Sigmoid colon (tissue), 7 donors: ENCODE results near the gene PLS3. TPM values are rescaled to one million over a fixed set of nuclear protein-coding genes. Genes with fewer than 3 reads are reported as not detected.
"Not testable (repeated sequence)": the region's sequence is repeated elsewhere in the genome, so short reads cannot be mapped to it uniquely, and the experiment has no call there.

Experiments
- DNase-seq: peaks from one replicate; pipeline ENCODE4 v3.0.0-alpha.2; 2019
- H3K27ac ChIP-seq, 4 donors: fragments of 200-600 bp; sonication (generic); one replicate each; pipeline ENCODE4 v1.5.1; 2016 to 2019; ENCODE audit warnings: mild to moderate bottlenecking in 1 of 4
- H3K27me3 ChIP-seq, 3 donors: fragments of 200-600 bp; sonication (generic); one replicate each; pipeline ENCODE4 v1.5.1; 2019; ENCODE audit warnings: mild to moderate bottlenecking in 1 of 3
- H3K36me3 ChIP-seq, 4 donors: fragments of 200-600 bp; sonication (generic); one replicate each; pipeline ENCODE4 v1.5.1; 2016 to 2019
- H3K4me1 ChIP-seq, 4 donors: fragments of 200-600 bp; sonication (generic); one replicate each; pipeline ENCODE4 v1.5.1; 2017 to 2019
- H3K4me3 ChIP-seq, 4 donors: fragments of 200-600 bp; sonication (generic); one replicate each; pipeline ENCODE4 v1.5.1; 2017 to 2019; ENCODE audit warnings: mild to moderate bottlenecking in 2 of 4, moderate library complexity in 1 of 4
- H3K9me3 ChIP-seq, 4 donors: fragments of 200-600 bp in 3 of 4; sonication (generic) in 3 of 4; one replicate each; pipeline versions ENCODE4 v1.5.1 to v1.6.1; 2013 to 2019
- EP300 ChIP-seq, 4 donors: sonication (generic); formaldehyde crosslinking; IDR thresholded peaks; one replicate each; pipeline ENCODE4 v1.6.1; 2017; ENCODE audit warnings: antibody characterized with exemption in 4 of 4
- POLR2A ChIP-seq, 2 donors: fragments of 450-650 bp; IDR thresholded peaks; one replicate each; pipeline ENCODE4 v1.6.1; 2016; ENCODE audit warnings: antibody characterized with exemption in 2 of 2, mild to moderate bottlenecking in 2 of 2, moderate library complexity in 2 of 2
- POLR2AphosphoS5 ChIP-seq, 4 donors: sonication (generic); formaldehyde crosslinking; IDR thresholded peaks; one replicate each; pipeline ENCODE4 v1.6.1; 2017; ENCODE audit warnings: antibody characterized with exemption in 4 of 4
- WGBS, 2 donors: extraction: QIAGEN DNeasy Blood & Tissue Kit; methylation state at CpG; one replicate each; pipeline ENCODE4 v1.1.7; 2013; 5-methylcytosine and 5-hydroxymethylcytosine counted together
- intact Hi-C: fragments of 100-400 bp; cut with DNase I; formaldehyde crosslinking; loops from one replicate; pipeline ENCODE4 v1.15.1; 2023
- polyA plus RNA-seq, 3 donors: library from polyadenylated mRNA; stranded (reverse); fragments of 200-250 nt; gene quantifications; one replicate each; pipeline ENCODE4 v1.2.3, GENCODE V29; 2013
- total RNA-seq, 4 donors: library from RNA; depleted of rRNA; stranded (reverse); fragments of >200 nt; gene quantifications; one replicate each; pipeline ENCODE4 v1.1.0, GENCODE V29; 2016
- TF ChIP-seq, protein P1 (sequence below), 4 experiments: fragments of 450-650 bp in 3 of 4; fragments of 200-600 bp in 1 of 4; IDR thresholded peaks; one replicate each; pipeline ENCODE4 v1.5.1; 2016 to 2019; ENCODE audit warnings: antibody characterized with exemption in 4 of 4, mild to moderate bottlenecking in 3 of 4, moderate library complexity in 2 of 4
- donor health status: healthy with polysubstance abuse.
- donor health status: Bipolar disorder and iron deficiency.
- donor health status: healthy.

The PLS3 gene
- total and polyA plus RNA-seq, 7 donors = 8.3 to 71.5 (median 50.2) TPM

DNA sequence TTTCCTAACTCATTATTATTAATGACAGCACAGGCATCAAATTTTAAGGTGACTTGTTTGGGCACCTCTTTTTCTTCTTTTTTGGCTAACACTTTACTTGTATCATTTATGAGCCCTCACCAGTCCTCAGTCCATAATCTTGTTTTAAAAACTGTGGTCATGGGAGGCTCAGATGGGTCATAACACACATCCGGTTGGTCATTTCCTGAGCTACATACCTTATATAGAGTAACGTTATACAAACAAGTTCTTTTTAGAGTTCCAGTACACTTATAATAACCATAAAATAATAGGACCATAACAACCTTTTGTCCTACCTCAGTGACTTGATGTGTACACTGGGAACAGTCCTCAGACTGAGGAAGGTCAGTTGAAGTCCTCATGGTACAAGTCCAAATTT lies 21.1 kb upstream of the PLS3 start:
- WGBS, 2 donors = 57 to 82% methylated on average over 2 of the region's 2 CpGs
- no peak overlapping the region for H3K4me3 ChIP-seq
- TF ChIP-seq, protein P1, sequence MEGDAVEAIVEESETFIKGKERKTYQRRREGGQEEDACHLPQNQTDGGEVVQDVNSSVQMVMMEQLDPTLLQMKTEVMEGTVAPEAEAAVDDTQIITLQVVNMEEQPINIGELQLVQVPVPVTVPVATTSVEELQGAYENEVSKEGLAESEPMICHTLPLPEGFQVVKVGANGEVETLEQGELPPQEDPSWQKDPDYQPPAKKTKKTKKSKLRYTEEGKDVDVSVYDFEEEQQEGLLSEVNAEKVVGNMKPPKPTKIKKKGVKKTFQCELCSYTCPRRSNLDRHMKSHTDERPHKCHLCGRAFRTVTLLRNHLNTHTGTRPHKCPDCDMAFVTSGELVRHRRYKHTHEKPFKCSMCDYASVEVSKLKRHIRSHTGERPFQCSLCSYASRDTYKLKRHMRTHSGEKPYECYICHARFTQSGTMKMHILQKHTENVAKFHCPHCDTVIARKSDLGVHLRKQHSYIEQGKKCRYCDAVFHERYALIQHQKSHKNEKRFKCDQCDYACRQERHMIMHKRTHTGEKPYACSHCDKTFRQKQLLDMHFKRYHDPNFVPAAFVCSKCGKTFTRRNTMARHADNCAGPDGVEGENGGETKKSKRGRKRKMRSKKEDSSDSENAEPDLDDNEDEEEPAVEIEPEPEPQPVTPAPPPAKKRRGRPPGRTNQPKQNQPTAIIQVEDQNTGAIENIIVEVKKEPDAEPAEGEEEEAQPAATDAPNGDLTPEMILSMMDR (IDR thresholded peaks at IDR 0.05) = no peak
- TF ChIP-seq POLR2A (IDR thresholded peaks at IDR 0.05) (no peak), POLR2AphosphoS5 (IDR thresholded peaks at IDR 0.05) (no peak), EP300 (IDR thresholded peaks at IDR 0.05) (no peak)
- H3K27ac ChIP-seq = no peak overlapping the region
- intact Hi-C loops = no loop called here
- no peak for DNase-seq
- no peaks in the 10 kb centered on the region for H3K27me3 ChIP-seq
- no peaks in the 10 kb centered on the region for H3K9me3 ChIP-seq
- no peaks in the 10 kb centered on the region for H3K4me1 ChIP-seq
- H3K36me3 ChIP-seq = no peaks in the 10 kb centered on the region

DNA sequence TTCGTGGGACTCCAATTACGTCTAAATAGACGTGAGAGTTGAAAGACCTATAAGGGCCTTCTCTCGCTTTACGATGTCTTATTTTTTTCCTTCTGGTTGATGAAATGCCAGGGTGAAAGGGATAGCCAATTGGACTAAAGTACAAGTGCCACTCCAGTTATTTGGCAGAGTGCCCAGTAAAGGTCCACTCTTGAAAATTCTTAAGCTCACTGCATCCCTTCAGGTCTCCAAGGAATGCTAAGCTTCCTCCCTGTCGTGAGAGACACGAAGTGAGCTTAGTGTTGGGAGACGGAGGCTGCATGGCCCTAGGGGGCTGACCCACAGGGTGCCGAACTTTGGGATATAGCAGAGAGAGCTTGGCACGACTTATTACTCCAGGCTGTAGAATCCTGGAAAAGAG lies 19.9 kb upstream of the PLS3 start:
- H3K27ac ChIP-seq, DNase-seq, intact Hi-C loops, H3K36me3 ChIP-seq, H3K27me3 ChIP-seq, H3K4me3 ChIP-seq, H3K9me3 ChIP-seq, H3K4me1 ChIP-seq: not testable (repeated sequence)
- 70 to 88% methylated on average over 10 of the region's 10 CpGs for WGBS, 2 donors

DNA sequence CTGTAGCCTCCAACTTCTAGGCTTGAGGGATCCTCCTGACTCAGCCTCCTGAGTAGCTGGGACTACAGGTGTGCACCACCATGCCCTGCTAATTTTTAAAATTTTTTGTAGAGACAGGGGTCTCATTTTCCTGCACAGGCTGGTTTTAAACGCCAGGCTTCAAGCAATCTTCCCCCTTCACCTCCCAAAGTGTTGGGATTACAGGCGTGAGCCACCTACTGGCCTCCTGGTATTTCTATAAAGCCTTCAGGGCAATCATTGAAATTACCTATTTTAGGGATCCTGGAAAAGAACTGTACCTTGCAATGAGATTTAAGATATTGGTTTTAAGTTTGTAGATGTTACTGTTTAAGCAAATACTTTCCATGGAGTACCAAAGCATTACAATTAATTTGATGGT lies 13.5 kb upstream of the PLS3 start:
- no peaks in the 10 kb centered on the region for H3K4me1 ChIP-seq
- H3K36me3 ChIP-seq = no peaks in the 10 kb centered on the region
- no peaks in the 10 kb centered on the region for H3K27me3 ChIP-seq
- 35 to 70% methylated on average over 2 of the region's 2 CpGs for WGBS, 2 donors
- TF ChIP-seq, protein P1 (IDR thresholded peaks at IDR 0.05) = no peak
- TF ChIP-seq EP300 (IDR thresholded peaks at IDR 0.05) = no peak
- TF ChIP-seq POLR2AphosphoS5 (IDR thresholded peaks at IDR 0.05) = no peak
- TF ChIP-seq POLR2A (IDR thresholded peaks at IDR 0.05) = no peak
- no peak for DNase-seq
- no peak overlapping the region for H3K4me3 ChIP-seq
- intact Hi-C loops = no loop called here
- no peaks in the 10 kb centered on the region for H3K9me3 ChIP-seq
- H3K27ac ChIP-seq = no peak overlapping the region

DNA sequence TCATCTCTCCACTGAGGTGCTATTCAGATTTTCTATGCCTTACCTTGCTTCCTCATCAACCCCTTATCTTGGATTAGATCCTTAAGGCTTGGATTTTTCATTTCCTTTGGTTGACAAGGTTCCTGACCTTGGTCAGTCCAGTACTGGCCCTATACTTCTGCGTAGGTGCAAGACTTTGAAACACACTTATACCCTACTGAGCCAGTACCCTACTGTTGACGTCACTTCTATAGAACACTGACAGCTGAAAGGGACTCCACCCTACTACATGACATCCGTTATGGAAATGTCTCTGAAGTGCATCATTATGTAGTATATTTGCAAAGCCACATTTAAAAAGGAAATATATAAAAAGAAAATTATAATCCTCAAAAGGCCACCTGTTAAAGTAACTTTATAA lies 12.0 kb upstream of the PLS3 start:
- H3K27ac ChIP-seq = no peak overlapping the region
- H3K4me3 ChIP-seq = no peak overlapping the region
- no peaks in the 10 kb centered on the region for H3K36me3 ChIP-seq
- no peaks in the 10 kb centered on the region for H3K27me3 ChIP-seq
- H3K9me3 ChIP-seq = no peaks in the 10 kb centered on the region
- DNase-seq = no peak
- TF ChIP-seq EP300 (IDR thresholded peaks at IDR 0.05) (no peak), POLR2A (IDR thresholded peaks at IDR 0.05) (no peak), POLR2AphosphoS5 (IDR thresholded peaks at IDR 0.05) (no peak)
- TF ChIP-seq, protein P1 (IDR thresholded peaks at IDR 0.05) = no peak
- 59 to 78% methylated on average over 3 of the region's 3 CpGs for WGBS, 2 donors
- intact Hi-C loops = no loop called here
- no peaks in the 10 kb centered on the region for H3K4me1 ChIP-seq

DNA sequence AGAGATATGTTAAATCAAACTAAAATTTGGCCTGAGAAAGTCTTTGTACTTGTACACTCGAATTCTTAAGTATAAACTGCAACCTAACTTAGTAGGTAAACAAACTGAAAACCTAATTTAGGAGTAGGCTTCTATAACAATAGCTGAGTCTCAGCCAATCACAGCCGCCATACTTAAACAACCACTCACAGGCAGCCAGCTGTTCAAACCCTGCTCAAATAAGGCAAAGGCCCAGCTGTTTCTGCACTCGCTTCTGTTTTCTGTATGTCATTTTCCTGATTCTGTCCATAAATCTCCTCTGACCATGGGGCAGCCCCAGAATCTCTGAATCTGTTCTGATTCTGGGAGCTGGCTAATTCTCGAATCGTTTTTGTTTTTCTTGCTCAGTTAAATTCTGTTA lies 7.8 kb upstream of the PLS3 start:
- no peak overlapping the region for H3K4me3 ChIP-seq
- no peak overlapping the region for H3K27ac ChIP-seq
- 70 to 79% methylated on average over 5 of the region's 5 CpGs for whole genome bisulfite sequencing, 2 donors
- TF ChIP-seq POLR2AphosphoS5 (IDR thresholded peaks at IDR 0.05) = no peak
- no peak for TF ChIP-seq EP300 (IDR thresholded peaks at IDR 0.05)
- TF ChIP-seq POLR2A (IDR thresholded peaks at IDR 0.05) = no peak
- TF ChIP-seq, protein P1 (IDR thresholded peaks at IDR 0.05) = no peak
- H3K27me3 ChIP-seq = no peaks in the 10 kb centered on the region
- intact Hi-C loops = no loop called here
- no peaks in the 10 kb centered on the region for H3K4me1 ChIP-seq
- no peaks in the 10 kb centered on the region for H3K9me3 ChIP-seq
- H3K36me3 ChIP-seq = no peaks in the 10 kb centered on the region
- no peak for DNase-seq
